HepG2 (cell line): ENCODE measurements around the gene PHF10. TPM values are rescaled to one million over a fixed set of nuclear protein-coding genes. Genes with fewer than 3 reads are reported as not detected.
A peak's percentile ranks its signal among the peaks of the same experiment; 100 is the strongest.

Experiments
- ATAC-seq: fragments of 200-7000 bp; cut with Tn5 transposase; 3 replicates; pipeline ENCODE4 v1.9.1; 2020; ENCODE audit warnings: mild to moderate bottlenecking, moderate library complexity
- BruUV-seq: library from RNA; stranded (reverse); fragments of 400-500 nt; replicated peaks from 2 replicates; lab custom pipeline; 2021; lab: Mats Ljungman, UMichigan
- CTCF ChIA-PET: fragments of 300-600 bp; formaldehyde crosslinking; extraction: SDS; loops from one replicate; lab custom pipeline; 2021; ENCODE audit warnings: low total read pairs, inconsistent platforms, low intra/inter-chr PET ratio; lab: Yijun Ruan, JAX
- POLR2A ChIA-PET: fragments of 350-600 bp; sonication (Branson Sonifier 250); formaldehyde crosslinking; loops from one replicate; lab custom pipeline; 2020; ENCODE audit warnings: antibody characterized with exemption, inconsistent platforms; lab: Yijun Ruan, JAX
- DNase-seq: peaks from one replicate; pipeline ENCODE4 v3.0.0-alpha.2; 2015; ENCODE audit warnings: low spot score
- FAIRE-seq: peaks from 3 replicates; lab custom pipeline; 2011; peaks lifted over from hg19 to GRCh38; lab: Jason Lieb, UNC
- H2AFZ ChIP-seq: one replicate; pipeline ENCODE4 v1.6.1; 2011; ENCODE audit warnings: low read length, inconsistent platforms
- H3K27ac ChIP-seq: fragments of 300-600 bp; 3 replicates; pipeline ENCODE4 v1.8.0; 2011; ENCODE audit warnings: mixed run types, mild to moderate bottlenecking, mixed read lengths, low read length, inconsistent platforms; ENCODE audit not compliant: insufficient read depth; ENCODE audit errors: extremely low read length
- H3K27me3 ChIP-seq, 2 experiments: fragments of 200-600 bp in 1 of 2; 2 replicates in 1 of 2; 3 replicates in 1 of 2; pipeline versions ENCODE4 v1.6.0 to v1.8.0; 2011; ENCODE audit warnings: low read length in 2 of 2, mild to moderate bottlenecking in 2 of 2, moderate library complexity in 2 of 2, inconsistent platforms in 1 of 2; ENCODE audit not compliant: insufficient read depth in 2 of 2, control insufficient read depth in 1 of 2
- H3K36me3 ChIP-seq, 2 experiments: fragments of 200-600 bp in 1 of 2; replicated peaks in 1 of 2; 2 replicates in 1 of 2; 3 replicates in 1 of 2; pipeline versions ENCODE4 v1.5.1 to v1.8.0; 2011; ENCODE audit warnings: low read length in 2 of 2, inconsistent platforms in 1 of 2; ENCODE audit not compliant: insufficient read depth in 2 of 2, control insufficient read depth in 1 of 2
- H3K4me1 ChIP-seq: 2 replicates; pipeline ENCODE4 v1.5.1; 2012; ENCODE audit warnings: low read length, inconsistent platforms; ENCODE audit not compliant: insufficient read depth
- H3K4me2 ChIP-seq: 2 replicates; pipeline ENCODE4 v1.6.0; 2011; ENCODE audit warnings: low read depth, low read length, inconsistent platforms
- H3K4me3 ChIP-seq, 3 experiments: fragments of 200-600 bp in 1 of 3; sonication (generic), shearing (Covaris generic) in 1 of 3; replicated peaks in 1 of 3; 2 replicates each; pipeline ENCODE4 v1.5.1; 2011 to 2016; ENCODE audit warnings: low read length in 3 of 3, inconsistent platforms in 2 of 3, low read depth in 2 of 3, mild to moderate bottlenecking in 2 of 3, control low read depth in 1 of 3, mixed read lengths in 1 of 3; ENCODE audit not compliant: insufficient read depth in 1 of 3
- H3K79me2 ChIP-seq: one replicate; pipeline ENCODE4 v1.6.1; 2011; ENCODE audit warnings: low read length, inconsistent platforms; ENCODE audit not compliant: insufficient read depth
- H3K9ac ChIP-seq: 2 replicates; pipeline ENCODE4 v1.6.0; 2011; ENCODE audit warnings: mild to moderate bottlenecking, low read depth, low read length, inconsistent platforms; ENCODE audit not compliant: insufficient read depth
- H3K9me3 ChIP-seq: 2 replicates; pipeline ENCODE4 v1.5.1; 2012; ENCODE audit warnings: mild to moderate bottlenecking, low read length
- H4K20me1 ChIP-seq: 2 replicates; pipeline ENCODE4 v1.6.0; 2011; ENCODE audit warnings: inconsistent platforms, mild to moderate bottlenecking, low read length, moderate library complexity; ENCODE audit not compliant: insufficient read depth
- ARID5B ChIP-seq: IDR thresholded peaks from 2 replicates; pipeline ENCODE4 v1.4.0; 2020; ENCODE audit warnings: mild to moderate bottlenecking, missing genetic modification reagents
- BRCA1 ChIP-seq: sonication (generic); formaldehyde crosslinking; IDR thresholded peaks from 2 replicates; pipeline ENCODE4 v1.4.0; 2020; ENCODE audit warnings: missing genetic modification reagents
- HMGA1 ChIP-seq: sonication (generic); formaldehyde crosslinking; conservative IDR thresholded peaks from 2 replicates; pipeline ENCODE4 v1.4.0; 2020; ENCODE audit warnings: missing genetic modification reagents
- NCOA5 ChIP-seq: sonication (generic); formaldehyde crosslinking; IDR thresholded peaks from 2 replicates; pipeline ENCODE4 v1.4.0; 2020; ENCODE audit warnings: missing genetic modification reagents
- NFE2L2 ChIP-seq: fragments of 150-350 bp; IDR thresholded peaks from 2 replicates; pipeline ENCODE4 v1.6.1; 2014; ENCODE audit warnings: low read length
- NONO ChIP-seq, 2 experiments: fragments of 450-650 bp in 1 of 2; sonication (generic) in 1 of 2; formaldehyde crosslinking in 1 of 2; IDR thresholded peaks in 1 of 2; conservative IDR thresholded peaks in 1 of 2; 2 replicates each; pipeline versions ENCODE4 v1.6.1 to v1.8.0; 2017 to 2022; ENCODE audit warnings: mild to moderate bottlenecking in 1 of 2, missing genetic modification reagents in 1 of 2, moderate library complexity in 1 of 2
- RAD21 ChIP-seq: fragments of 450-650 bp; formaldehyde crosslinking; IDR thresholded peaks from 2 replicates; pipeline ENCODE4 v1.5.0; 2020; ENCODE audit warnings: mild to moderate bottlenecking
- SKI ChIP-seq: fragments of 450-650 bp; IDR thresholded peaks from one replicate; pipeline ENCODE4 v1.6.1; 2018; ENCODE audit warnings: mild to moderate bottlenecking; ENCODE audit not compliant: partially characterized antibody
- STAG1 ChIP-seq: sonication (generic); formaldehyde crosslinking; IDR thresholded peaks from 2 replicates; pipeline ENCODE4 v1.4.0; 2020; ENCODE audit warnings: missing genetic modification reagents
- TBP ChIP-seq: sonication (generic); formaldehyde crosslinking; IDR thresholded peaks from 2 replicates; pipeline ENCODE4 v1.5.0; 2020; ENCODE audit warnings: missing genetic modification reagents
- THAP7 ChIP-seq: sonication (generic); formaldehyde crosslinking; IDR thresholded peaks from 2 replicates; pipeline ENCODE4 v1.8.1; 2023; ENCODE audit warnings: mild to moderate bottlenecking, missing genetic modification reagents
- TOE1 ChIP-seq: sonication (generic); formaldehyde crosslinking; IDR thresholded peaks from 2 replicates; pipeline ENCODE4 v1.4.0; 2020; ENCODE audit warnings: mild to moderate bottlenecking, missing genetic modification reagents
- TOPORS ChIP-seq: sonication (generic); formaldehyde crosslinking; IDR thresholded peaks from 2 replicates; pipeline ENCODE4 v1.8.0; 2023; ENCODE audit warnings: mild to moderate bottlenecking, missing genetic modification reagents
- ZBTB8A ChIP-seq: sonication (generic); formaldehyde crosslinking; IDR thresholded peaks from 2 replicates; pipeline ENCODE4 v1.4.0; 2020; ENCODE audit warnings: mild to moderate bottlenecking, low read depth, missing genetic modification reagents, borderline replicate concordance
- ZC3H4 ChIP-seq: sonication (generic); formaldehyde crosslinking; IDR thresholded peaks from 2 replicates; pipeline ENCODE4 v1.4.0; 2020; ENCODE audit warnings: missing genetic modification reagents, borderline replicate concordance
- ZNF143 ChIP-seq: sonication (generic); formaldehyde crosslinking; IDR thresholded peaks from 2 replicates; pipeline ENCODE4 v1.4.0; 2020; ENCODE audit warnings: missing genetic modification reagents
- ZNF468 ChIP-seq: sonication (generic); formaldehyde crosslinking; IDR thresholded peaks from 2 replicates; pipeline ENCODE4 v1.8.0; 2022; ENCODE audit warnings: mild to moderate bottlenecking, moderate library complexity, missing genetic modification reagents
- WGBS: methylation state at CpG from one replicate; pipeline ENCODE4 v1.1.6; 2017; ENCODE audit warnings: low lambda C conversion rate; 5-methylcytosine and 5-hydroxymethylcytosine counted together
- in situ Hi-C: cut with HindIII; loops from 2 replicates; pipeline ENCODE4 v1.10.0; 2017; ENCODE audit warnings: low pct_unique_long_range_greater_than_20kb; ENCODE audit not compliant: extremely low pct_ligation_motif_present
- intact Hi-C: fragments of 100-400 bp; cut with micrococcal nuclease; formaldehyde crosslinking; loops from one replicate; pipeline ENCODE4 v1.10.0; 2022; ENCODE audit not compliant: unreplicated experiment
- polyA plus RNA-seq, 8 experiments: library from polyadenylated mRNA; depleted of rRNA in 3 of 8; stranded (reverse) in 7 of 8; unstranded in 1 of 8; fragments of >200 nt; fragmentation: Illumina TruSeq in 4 of 8; extraction: Trizol in 4 of 8; gene quantifications; 2 replicates each; pipeline versions ENCODE4 v1.2.1 to v1.2.3, GENCODE V29; 2011 to 2016; ENCODE audit warnings: low read depth in 4 of 8, missing spikeins in 1 of 8, mixed read lengths in 1 of 8; ENCODE audit not compliant: insufficient read depth in 1 of 8
- total RNA-seq, 5 experiments: library from RNA; depleted of rRNA; stranded (reverse); fragments of >200 nt; fragmentation: Illumina TruSeq; extraction: Trizol; gene quantifications; 2 replicates each; pipeline ENCODE4 v1.2.3, GENCODE V29; 2016; ENCODE audit warnings: low read depth in 1 of 5

The PHF10 gene
- total and polyA plus RNA-seq, 2 of the 13 experiments (the other 11 are each of a cell fraction or from before 2014, with no cell fraction given), result 42.1 to 84.1 TPM

GRCh38 chr6:169722362-169723199, 1.7 kb downstream of the PHF10 start (continued):
- TF ChIP-seq ARID5B (no peak), BRCA1 (no peak), THAP7 (CRISPR knock-in tag) (peak; percentile 27; the same call in 1 of the 2 replicates), TOPORS (CRISPR knock-in tag) (no peak)
- TF ChIP-seq, all 625 proteins: peak for 98

- DNase-seq (no peak), FAIRE-seq (no peak), ATAC-seq (no peak)
- no peak overlapping the region for H3K9ac ChIP-seq
- H3K9me3 ChIP-seq, result no peaks in the 10 kb centered on the region
- ChIA-PET POLR2A (interaction anchor here (1.1 to 3.8 kb wide), 4 partner anchors 10 to 31 kb away, joined by 3 to 16 read pairs (median 6); partner anchors contain the start of genes C6orf120, DYNLT2, ERMARD and WDR27), CTCF (no interaction called here)
- H3K27ac ChIP-seq, result no peak overlapping the region
- H4K20me1 ChIP-seq, result peaks cover 45% of the 10 kb centered on the region
- no TSS peak for BruUV-seq
- peaks cover 7 to 33% of the 10 kb centered on the region in 2 experiments for H3K36me3 ChIP-seq
- H3K4me2 ChIP-seq, result peak overlapping the region; percentile 94
- in situ Hi-C loops (no loop called here), intact Hi-C loops (loop anchor here (2.0 kb wide), 1 partner anchor 18 kb away; the partner anchor contains the start of genes C6orf120 and WDR27)
- no peaks in the 10 kb centered on the region; a peak in 1 of 5 replicates for H3K27me3 ChIP-seq
- H3K79me2 ChIP-seq, result peaks cover 70% of the 10 kb centered on the region
- H3K4me1 ChIP-seq, result peaks cover 40% of the 10 kb centered on the region
- 97% methylated on average over 3 of the region's 3 CpGs for WGBS
- no peak overlapping the region for H2AFZ ChIP-seq
- H3K4me3 ChIP-seq, result no peak overlapping the region
- TF ChIP-seq ZBTB8A (CRISPR knock-in tag) (no peak), TBP (CRISPR knock-in tag) (no peak), NCOA5 (CRISPR knock-in tag) (no peak), STAG1 (CRISPR knock-in tag) (peak; percentile 17; the same call in 1 of the 2 replicates), ZNF143 (no peak), ZNF468 (no peak), TOE1 (CRISPR knock-in tag) (no peak), HMGA1 (no peak), NONO (IDR thresholded peaks at IDR 0.05) (no peak), NONO (CRISPR knock-in tag; conservative IDR thresholded peaks at IDR 0.05) (no peak), SKI (no peak), NFE2L2 (no peak), RAD21 (CRISPR knock-in tag) (0 out of 2 replicates have a peak, but pooled peaks have one; percentile 16), ZC3H4 (no peak)
These were observed 4.0 kb downstream of the PHF10 start for GRCh38 chr6:169720207-169720855.
